GM18951 (cell line): Measurements from ENCODE around the gene CMIP.

Experiments used
- POLR2A ChIP-seq: IDR thresholded peaks from 4 replicates; pipeline ENCODE4 v1.6.1; 2011; ENCODE audit warnings: mild to moderate bottlenecking; ENCODE audit not compliant: insufficient read length, insufficient read depth; ENCODE audit errors: extremely low read depth
- in situ Hi-C: fragments of 300-500 bp; cut with MboI; formaldehyde crosslinking; loops from one replicate; pipeline ENCODE4 v1.12.0; 2022; ENCODE audit warnings: low sequenced_read_pairs, mixed read lengths, inconsistent platforms; ENCODE audit not compliant: unreplicated experiment

The CMIP gene

GRCh38 chr16:81638286-81638945, 193.8 kb downstream of the CMIP start:
- no peak for TF ChIP-seq POLR2A
- in situ Hi-C loops = no loop called here

- TF ChIP-seq POLR2A = no peak
- in situ Hi-C loops = no loop called here
Observed at GRCh38 chr16:81639348-81639747, 194.7 kb downstream of the CMIP start.

- in situ Hi-C loops = no loop called here
Observed at GRCh38 chr16:81639931-81640680, 195.5 kb downstream of the CMIP start.

GRCh38 chr16:81640681-81641070, 196.1 kb downstream of the CMIP start:
- in situ Hi-C loops = no loop called here
- TF ChIP-seq POLR2A = no peak

More at GRCh38 chr16:81639931-81640680, 195.5 kb downstream of the CMIP start:
- TF ChIP-seq POLR2A = no peak

- in situ Hi-C loops = no loop called here
- TF ChIP-seq POLR2A = no peak
Observed at GRCh38 chr16:81641395-81642106, 196.9 kb downstream of the CMIP start.

- in situ Hi-C loops = no loop called here
- TF ChIP-seq POLR2A = no peak
Observed at GRCh38 chr16:81642107-81642436, 197.5 kb downstream of the CMIP start.

- in situ Hi-C loops = no loop called here
- no peak for TF ChIP-seq POLR2A
Observed at GRCh38 chr16:81642943-81643342, 198.3 kb downstream of the CMIP start.

- in situ Hi-C loops = no loop called here
- TF ChIP-seq POLR2A = no peak
Observed at GRCh38 chr16:81645266-81645694, 200.7 kb downstream of the CMIP start.

GRCh38 chr16:81645925-81646324, 201.3 kb downstream of the CMIP start:
- TF ChIP-seq POLR2A = no peak
- in situ Hi-C loops = no loop called here

- in situ Hi-C loops = no loop called here
- no peak for TF ChIP-seq POLR2A
Observed at GRCh38 chr16:81646561-81646960, 202.0 kb downstream of the CMIP start.

- in situ Hi-C loops = no loop called here
- no peak for TF ChIP-seq POLR2A
Observed at GRCh38 chr16:81647527-81647926, 202.9 kb downstream of the CMIP start.

GRCh38 chr16:81649561-81650184, 205.1 kb downstream of the CMIP start:
- no peak for TF ChIP-seq POLR2A
- in situ Hi-C loops = no loop called here

- TF ChIP-seq POLR2A = no peak
- in situ Hi-C loops = no loop called here
Observed at GRCh38 chr16:81650281-81650680, 205.7 kb downstream of the CMIP start.
